Lung microvascular endothelial cell (primary cell): Measurements from ENCODE around the gene COL26A1. TPM values are rescaled to one million over a fixed set of nuclear protein-coding genes. Genes with fewer than 3 reads are reported as not detected.

ENCODE experiments used
- DNase-seq, 2 donors: peaks; one replicate each; pipeline versions ENCODE4 v3.0.0 to v3.0.0-alpha.2; 2010; ENCODE audit warnings: low read depth in 2 of 2
- total RNA-seq: library from RNA; depleted of rRNA; stranded (reverse); fragments of >200 nt; gene quantifications from 2 replicates; pipeline ENCODE4 v1.2.1, GENCODE V29; 2014

COL26A1 gene
- total RNA-seq, 1 donor from 2014 or later: not detected

DNA sequence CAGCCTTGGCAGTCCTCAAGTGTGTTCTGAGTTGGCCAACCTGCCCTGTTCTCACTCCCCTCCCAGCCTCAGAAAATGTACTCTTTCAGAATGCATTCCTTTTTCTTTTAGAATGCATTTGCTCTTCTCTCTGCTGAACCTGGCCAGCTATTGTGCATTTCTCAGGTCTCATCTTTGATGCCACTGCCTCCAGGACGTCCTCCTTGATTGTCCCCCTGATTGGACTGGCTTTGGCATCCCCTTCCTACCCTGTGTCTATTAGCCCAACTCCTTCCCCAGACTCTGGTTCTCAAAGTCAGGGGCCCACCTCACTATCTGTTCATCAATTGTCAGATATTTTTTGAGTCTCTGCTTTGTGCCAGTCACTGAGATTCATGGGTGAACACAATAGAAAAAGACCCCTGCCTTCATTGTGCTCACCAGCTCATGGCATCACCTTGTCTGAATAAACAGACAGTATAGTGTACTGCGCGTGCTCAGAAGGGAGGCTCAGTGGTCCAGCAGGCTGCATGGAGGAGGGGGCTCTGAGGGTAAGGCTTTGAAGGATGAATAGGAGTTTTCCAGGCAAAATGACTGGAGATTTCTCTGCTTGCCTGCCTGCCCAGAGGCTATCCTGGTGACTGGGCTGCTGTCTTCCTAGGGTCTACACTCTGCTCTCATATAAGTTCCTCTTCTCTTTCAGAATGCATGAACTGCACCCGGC lies 169.9 kb downstream of the COL26A1 start:
- DNase-seq: no peak

DNA sequence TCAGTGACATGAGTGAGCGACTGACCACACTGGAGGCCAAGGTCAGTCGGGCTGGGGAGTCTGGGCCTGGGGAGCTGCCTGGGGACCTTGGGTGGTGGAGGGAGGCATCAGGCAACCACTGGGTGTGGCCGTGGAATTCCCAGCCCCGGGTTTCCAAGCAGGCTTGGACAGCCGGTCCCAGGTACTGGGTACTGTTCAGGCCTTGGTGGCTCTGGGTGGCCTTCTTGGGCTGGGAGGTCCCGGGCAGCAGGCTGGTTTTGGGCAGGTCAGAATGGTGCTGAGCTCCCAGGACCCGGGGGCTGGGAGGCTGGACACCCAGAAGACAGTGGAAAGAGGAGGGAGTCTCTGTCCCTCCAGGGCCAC lies 170.4 kb downstream of the COL26A1 start:
- no peak for DNase-seq

DNA sequence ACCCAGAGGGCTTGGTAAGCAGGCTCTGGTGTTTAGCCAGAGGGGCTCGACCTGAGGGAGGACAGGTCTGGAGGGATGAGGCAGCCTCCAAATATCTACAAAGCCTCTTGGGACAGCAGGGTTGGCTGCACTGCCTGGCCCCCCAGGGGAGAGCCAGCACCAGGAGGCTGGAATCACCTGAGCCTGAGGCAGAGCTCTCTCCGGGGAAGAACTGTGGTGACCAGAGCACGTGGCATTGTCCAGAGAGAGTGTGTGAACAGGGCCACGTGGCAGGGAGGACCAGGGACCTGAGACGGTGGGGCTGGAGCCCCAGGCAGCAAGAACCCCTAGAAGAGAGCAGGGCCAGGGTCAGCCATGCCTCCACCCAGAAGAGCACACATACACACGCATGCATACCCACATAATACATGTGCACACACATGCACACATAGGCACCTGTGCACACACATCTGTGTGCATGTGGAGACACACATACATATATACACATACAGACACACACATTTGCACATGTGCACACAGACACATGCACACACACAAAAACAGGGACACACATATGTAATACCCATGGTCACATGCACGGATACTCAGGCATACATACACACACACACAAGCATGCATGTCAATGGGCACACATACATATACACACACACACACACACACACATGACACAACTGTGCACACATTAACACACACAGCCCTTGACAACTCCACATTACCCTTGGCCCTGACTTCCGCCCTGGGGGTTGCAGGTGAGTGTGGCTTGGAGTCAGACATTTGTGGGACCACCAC lies 171.5 kb downstream of the COL26A1 start:
- DNase-seq: no peak

DNA sequence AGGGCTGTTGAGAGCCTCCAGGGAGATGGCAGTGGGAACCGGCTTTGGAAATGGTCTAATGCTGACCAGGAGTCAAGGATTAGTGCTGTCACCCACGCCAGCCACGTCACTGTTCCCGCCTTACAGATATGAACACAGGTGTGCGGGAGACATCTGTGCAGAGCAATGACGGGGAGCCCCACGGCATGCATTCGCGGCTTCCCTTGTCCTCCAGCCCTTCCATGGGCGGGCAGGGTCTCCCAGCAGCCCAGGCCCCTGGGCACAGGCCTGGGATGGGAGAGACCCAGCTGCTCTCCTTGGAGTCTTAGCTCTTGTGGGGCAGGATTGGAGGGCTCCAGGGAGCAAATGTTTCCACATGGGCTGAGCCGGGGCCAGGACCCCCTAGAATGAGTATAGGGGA lies 172.2 kb downstream of the COL26A1 start:
- no peak for DNase-seq

DNA sequence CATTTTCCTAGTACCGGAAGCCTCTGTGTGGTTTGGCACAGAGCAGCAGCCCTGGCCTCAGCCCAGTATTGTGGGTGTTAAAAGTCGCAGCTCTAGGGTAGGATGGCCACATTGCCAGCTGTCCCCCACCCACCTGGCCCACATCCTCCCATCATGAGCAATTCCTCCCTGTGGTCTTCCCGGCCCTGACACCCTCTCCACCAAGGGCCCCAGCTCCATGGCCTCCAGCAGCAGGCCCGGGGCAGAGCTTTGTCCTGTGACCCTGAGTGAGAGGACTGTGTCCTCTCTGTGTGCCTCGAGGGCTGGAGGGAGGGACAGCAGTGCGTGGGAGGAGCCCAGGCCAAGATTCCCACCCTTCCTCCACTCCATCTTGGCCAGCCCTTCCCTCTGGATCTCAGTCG lies 172.7 kb downstream of the COL26A1 start:
- peak in 1 of 2 donors; percentile 20 for DNase-seq

DNA sequence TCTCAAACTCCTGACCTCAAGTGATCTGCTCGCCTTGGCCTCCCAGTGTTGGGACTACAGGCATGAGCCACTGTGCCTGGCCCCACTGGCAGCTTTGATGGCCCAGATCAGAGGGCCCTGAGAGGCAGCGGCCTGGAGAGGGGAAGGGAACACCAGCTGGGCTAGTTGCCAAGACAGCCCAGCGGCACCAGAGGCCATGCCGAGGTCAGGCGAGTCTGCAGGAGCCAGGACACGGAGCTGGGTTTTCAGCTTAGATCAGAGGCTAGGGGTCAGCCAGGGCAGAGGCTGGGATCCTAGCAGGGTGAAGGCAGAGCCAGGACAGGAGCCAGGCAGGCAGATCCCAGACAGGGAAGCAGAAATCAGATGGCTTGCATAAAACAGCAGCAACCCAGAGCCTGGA lies 173.6 kb downstream of the COL26A1 start:
- DNase-seq: peak in 1 of 2 donors; percentile 13

DNA sequence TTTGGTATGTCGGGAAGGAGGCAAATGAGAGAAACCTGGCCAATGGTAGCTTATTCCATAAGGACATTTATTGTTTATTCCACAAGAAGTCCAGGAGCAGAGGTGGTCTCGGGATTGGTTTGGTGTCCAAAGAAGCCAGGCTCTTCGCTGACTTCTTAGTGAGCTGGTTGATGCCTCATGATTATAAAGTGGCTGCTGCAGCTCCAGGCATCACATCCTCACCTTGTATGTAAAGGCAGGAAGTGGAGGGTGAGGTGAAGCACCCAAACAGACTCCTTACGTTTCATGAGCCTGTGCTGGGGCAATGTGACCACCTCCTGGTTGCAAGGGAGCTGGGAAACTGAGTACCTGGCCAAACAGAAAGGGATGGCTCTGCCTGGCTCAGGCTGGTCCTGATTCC lies 174.0 kb downstream of the COL26A1 start:
- no peak for DNase-seq

DNA sequence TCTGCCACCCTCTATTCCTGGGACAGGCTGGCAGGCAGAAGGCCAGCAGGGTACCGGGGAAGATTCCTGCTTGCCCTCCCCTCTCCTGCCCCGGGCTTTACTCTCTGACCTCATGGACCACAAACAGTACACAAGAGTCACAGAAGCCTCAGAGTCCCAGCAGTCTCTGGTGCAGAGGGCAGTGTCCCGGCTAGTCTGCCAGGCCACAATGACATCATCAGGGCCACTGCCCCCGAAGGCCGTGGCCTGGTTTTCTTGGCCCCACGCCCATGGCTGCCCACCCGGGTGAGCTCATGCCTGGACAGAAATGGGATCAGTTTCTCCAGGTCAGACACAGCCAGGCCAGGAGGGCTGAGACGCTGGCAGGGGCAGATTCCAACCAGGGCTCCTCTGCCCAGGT lies 174.5 kb downstream of the COL26A1 start:
- no peak for DNase-seq

DNA sequence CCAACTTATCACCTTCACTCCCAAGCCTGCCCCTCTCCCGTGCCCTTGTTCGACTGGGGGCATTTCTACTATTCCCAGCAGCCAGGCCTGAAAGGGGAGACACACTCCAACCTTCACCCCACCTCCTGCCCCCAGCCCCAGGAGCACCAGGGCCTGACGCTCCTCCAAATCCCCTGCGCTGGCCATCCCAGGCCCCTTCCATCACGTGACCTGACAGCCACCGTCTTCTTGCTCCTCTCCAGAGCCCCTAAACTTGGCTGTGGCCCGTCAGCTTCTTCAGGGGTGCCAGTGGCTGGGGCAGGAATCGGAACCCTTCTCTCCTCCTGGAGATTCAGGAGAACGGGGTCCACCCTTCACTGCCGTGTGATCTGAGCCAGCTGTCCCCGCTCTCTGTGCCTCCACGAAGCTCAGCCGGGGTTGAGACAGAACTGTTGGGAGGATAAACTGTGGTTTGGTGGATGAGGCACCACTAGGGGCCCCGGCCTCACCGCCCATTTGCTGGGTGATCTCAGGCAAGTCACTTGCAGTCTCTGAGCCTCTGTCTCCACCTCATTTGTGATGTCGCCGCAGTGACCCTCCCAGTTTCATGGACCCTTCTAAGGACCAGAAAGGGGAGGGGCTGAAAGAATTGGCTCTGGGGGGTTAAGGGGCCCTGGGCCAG lies 175.4 kb downstream of the COL26A1 start:
- DNase-seq: no peak

DNA sequence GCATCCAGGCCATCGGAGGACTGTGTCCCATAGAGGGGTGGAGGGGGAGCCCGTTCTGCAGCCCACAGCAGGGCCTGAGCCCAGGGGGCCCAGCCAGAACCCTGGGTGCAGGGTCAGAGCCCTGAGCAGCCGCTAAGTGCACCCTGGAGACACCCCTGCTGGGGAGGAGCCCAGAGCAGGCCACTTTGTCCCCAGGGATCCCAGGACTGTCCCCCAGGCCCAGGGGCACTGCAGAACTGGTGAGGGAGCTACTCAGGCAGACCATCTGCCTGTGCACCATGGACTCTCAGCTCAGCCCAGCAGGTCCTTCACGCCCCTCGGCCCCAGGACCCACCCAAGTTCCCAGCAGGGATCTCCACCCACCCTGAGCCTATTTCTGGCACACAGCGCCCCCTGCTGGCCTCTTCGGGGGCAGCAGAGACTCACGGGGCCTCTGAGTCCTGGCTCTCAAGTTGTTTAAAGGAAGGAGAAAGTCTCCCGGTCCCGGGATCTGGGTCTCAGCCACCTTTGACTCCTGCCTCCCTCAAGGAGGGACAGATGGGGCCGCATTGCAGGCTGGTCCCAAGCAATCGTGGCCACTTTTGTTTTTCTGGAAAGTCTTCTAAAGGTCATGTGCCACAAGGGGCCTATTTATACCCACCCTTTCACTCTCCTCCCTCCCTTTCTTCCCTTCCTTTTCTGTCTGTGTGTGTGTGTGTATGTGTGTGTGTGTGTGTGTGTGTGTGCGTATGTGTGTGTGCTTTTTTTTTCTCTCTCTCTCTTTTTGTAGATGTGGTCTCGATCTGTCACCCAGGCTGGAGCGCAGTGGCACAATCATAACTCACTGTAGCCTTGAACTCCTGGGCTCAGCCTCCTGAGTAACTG lies 176.2 kb downstream of the COL26A1 start:
- DNase-seq: peak; percentile 42 to 52

DNA sequence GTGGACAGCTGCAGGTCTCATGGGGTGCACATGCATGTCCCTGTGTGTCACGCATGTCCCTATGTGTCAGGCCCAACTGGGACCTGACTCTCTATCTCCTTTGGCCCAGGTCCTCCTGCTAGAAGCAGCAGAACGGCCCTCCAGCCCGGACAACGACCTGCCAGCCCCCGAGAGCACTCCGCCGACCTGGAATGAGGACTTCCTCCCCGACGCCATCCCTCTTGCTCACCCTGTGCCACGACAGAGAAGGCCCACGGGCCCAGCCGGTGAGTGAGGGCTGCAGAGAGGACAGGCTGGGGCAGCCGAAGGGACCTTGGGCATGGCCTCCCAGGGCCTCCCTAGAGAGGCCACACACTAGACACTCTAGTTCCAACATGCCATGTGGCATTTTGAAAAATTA lies 177.1 kb downstream of the COL26A1 start:
- DNase-seq: no peak

DNA sequence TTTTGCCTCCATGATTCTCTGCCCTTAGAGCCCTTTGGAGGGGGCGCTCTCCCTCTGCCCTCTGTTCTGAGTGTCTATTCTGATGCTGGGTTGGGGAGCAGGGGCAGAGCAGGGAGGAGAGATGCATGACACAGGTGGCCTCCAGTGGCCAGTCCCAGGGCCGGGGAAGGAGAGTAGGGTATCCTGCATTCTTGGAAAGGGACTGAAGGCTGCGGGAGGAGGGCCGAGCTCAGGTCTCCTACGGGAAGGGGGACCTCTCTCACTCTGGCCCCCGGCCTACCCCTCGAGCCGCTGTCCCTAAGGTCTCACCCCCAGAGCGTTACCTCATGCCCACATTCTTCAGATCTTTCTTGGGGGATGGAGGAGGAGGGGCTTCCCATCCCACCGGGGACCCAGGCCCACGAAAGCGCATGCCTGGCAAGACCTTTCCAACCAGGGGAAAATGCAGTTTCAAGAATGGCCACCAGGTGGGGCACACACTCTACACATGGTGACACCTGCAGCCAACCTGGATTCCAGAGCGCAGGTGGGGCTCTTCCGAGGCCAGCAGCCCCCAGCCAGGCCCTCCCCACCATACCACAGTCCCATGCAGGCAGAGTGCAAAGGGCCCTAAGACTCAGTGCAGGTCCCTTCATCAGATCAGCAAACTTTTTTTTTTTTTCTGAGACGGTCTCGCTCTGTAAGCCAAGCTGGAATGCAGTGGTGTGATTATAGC lies 180.0 kb downstream of the COL26A1 start:
- DNase-seq: peak; percentile 46 to 71

DNA sequence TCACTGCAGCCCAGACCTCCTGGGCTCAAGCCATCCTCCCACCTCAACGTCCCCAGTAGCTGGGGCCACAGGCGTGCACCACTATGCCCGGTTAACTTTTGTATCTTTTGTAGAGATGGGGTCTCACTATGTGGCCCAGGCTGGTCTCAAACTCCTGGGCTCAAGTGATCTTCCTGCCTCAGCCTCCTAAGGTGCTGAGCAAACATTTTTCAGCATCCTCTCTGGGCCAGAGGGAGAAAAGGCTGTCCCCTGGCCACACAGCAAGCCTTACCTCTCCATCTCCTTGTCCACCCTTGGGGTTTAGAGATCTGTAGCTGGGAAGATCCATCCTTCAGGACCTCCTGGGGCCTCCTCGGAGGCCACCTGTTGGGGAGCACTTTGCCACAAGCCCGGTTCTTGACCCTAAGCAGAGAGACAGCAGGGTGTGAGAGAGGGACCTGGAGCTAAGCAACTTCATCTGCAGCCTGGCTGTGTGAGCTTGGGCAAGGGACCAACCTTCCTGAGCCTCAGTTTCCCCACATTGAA lies 180.6 kb downstream of the COL26A1 start:
- DNase-seq: no peak

DNA sequence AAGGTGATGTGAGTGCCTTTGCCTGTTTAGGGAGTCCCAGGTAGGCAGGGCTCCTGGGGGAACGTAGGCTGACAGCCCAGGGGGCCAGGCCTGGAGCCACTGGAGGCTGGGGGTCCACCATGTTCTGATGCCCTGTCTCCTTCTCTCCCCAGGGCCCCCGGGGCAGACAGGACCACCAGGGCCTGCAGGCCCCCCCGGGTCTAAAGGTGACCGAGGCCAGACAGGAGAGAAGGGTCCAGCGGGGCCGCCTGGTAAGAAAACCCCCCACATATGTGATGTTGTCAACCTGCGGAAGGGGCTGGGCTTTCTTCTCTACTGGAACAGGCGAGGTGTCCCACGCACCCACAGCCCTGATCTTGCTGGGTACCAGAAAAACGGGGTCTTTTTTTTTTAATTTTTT lies 181.2 kb downstream of the COL26A1 start:
- no peak for DNase-seq

DNA sequence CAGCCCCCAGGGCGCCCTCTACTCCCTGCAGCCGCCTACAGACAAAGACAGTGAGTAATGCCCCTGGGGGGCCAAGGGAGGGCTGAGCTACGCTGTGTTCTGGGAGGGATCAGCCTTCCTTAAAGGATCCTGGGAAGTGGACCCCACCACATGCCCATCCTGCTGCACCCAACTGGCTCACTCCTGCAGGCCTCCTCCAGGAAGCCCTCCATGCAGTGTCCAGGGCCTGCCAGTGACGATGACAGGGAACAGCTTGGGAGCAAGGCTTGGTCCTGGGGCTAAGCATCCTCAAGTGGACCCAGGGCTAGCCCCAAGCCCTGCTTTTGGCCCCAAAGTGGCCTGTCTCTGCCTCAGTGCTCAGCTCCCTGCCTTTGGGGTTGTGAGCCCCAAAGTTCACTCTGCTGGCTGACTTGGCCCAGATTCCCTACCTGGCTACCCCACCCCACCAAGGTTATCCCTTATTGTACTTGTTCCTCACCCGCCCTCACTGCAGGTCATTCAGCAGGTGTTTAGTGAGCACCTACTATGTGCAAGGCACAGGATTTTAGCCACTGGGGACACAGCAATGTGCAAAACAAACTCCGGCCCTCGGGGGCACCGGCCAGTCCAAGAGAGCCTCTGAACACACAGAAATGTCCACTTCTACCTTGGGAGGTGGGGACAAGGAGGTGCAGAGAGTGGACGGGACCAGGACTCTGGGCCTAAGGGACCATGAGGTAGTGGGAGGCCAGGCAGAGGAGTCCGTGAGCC lies 182.9 kb downstream of the COL26A1 start:
- no peak for DNase-seq

DNA sequence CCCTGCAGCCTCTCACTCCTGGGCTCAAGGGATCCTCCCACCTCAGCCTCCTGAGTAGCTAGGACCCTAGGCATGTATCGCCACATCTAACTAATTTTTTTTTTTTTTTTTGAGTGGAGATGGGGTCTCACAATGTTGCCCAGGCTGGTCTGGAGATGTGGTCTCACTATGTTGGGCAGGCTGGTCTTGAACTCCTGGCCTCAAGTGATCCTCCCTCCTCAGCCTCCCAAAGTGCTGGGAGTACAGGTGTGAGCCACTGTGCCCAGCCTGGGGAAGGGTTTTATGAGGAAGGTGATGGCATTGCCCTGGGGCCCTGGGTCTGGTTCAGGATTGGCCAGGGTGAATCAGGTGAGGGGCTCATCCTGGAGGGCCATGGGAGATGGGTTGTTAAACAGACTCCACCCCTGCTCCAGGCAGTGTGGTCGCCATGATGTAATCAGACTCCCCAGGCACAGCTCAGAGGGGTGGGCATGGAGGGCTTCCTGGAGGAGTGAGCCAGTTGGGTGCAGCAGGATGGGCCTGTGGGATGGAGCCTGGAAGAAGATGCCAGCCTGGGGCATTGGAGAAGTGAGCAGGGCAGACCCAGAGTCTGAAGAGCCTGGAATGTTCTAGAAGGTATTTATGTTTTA lies 183.7 kb downstream of the COL26A1 start:
- no peak for DNase-seq

DNA sequence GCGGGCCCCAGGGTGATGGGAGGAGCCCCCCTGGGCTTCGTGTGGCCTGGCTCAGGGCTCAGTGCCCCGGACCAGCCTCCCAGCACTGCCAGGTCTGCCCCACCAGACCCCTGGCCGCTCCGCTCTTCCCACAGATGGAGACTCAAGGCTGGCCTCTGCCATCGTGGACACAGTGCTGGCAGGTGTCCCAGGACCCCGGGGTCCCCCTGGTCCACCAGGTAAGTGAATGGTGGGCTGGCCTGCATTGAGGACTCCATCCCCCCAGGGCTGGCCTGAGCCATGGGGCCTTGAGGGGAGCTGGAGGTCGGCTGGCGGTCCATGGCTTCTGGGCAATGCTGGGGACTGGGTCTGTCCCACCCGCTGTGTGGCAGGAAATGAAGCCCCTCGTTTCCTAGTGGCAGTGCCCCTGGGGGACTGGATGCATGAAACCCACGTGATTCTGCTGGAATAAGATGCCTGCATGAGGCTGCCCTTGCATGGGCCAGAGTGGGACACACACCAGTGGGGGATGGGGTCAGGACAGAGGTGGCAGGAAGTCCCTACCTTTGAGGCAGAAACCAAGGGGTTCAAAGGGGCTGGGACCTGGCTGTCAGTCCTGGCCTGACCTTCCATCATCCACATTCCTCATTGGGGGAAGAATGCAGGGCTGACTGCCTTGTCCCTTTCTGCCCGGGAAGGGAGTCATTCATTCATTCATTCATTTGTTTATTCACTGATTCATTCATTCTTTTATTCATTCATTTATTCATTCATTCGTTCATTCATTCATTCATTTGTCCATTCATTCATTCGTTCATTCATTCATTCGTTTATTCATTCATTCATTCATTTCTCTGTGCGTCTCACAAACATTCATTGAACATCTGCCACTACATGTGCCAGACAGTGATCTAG lies 184.6 kb downstream of the COL26A1 start:
- DNase-seq: no peak

DNA sequence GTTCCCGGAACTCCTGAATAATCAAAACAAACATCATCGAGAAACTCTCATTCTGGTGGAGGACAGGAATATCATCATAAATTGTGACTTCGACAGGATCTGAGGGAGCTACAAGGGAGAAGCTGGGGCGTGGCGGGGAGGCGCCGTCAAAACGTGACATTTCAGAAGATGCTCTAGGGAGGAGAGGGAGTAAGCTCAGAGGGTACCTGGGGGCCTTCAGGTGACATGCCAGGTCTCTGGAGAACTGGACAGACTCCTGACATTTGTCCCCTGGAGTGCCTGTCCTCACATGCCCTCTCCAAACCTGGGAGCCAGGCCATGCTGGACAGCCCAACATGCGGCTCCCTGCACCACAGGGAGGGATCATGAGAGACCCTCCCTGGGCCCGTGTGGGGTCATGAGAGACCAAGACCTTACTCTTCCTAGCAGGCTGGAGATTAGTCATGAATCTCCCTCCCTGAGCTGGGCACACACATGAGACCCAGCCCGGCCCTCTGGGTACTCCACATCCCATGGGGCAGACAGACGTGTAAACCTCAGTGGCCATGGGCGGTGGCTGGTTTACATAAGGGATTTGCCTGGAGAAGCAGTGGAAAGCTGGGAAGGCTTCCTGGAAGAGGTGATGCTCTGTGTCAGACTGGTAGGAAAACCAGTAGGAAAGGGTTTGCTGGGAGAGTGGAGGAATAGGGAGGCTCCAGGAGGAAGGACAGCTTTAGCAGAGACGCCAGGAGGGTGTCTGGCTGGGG lies 185.4 kb downstream of the COL26A1 start:
- no peak for DNase-seq
